HepG2 (cell line): ENCODE results near the gene RELL2. TPM values are rescaled to one million over a fixed set of nuclear protein-coding genes. Genes with fewer than 3 reads are reported as not detected.

Experiments used
- ATAC-seq: fragments of 200-7000 bp; cut with Tn5 transposase; 3 replicates; pipeline ENCODE4 v1.9.1; 2020; ENCODE audit warnings: mild to moderate bottlenecking, moderate library complexity
- BruUV-seq: library from RNA; stranded (reverse); fragments of 400-500 nt; replicated peaks from 2 replicates; lab custom pipeline; 2021; lab: Mats Ljungman, UMichigan
- CTCF ChIA-PET: fragments of 300-600 bp; formaldehyde crosslinking; extraction: SDS; loops from one replicate; lab custom pipeline; 2021; ENCODE audit warnings: low total read pairs, inconsistent platforms, low intra/inter-chr PET ratio; lab: Yijun Ruan, JAX
- POLR2A ChIA-PET: fragments of 350-600 bp; sonication (Branson Sonifier 250); formaldehyde crosslinking; loops from one replicate; lab custom pipeline; 2020; ENCODE audit warnings: antibody characterized with exemption, inconsistent platforms; lab: Yijun Ruan, JAX
- DNase-seq: peaks from one replicate; pipeline ENCODE4 v3.0.0-alpha.2; 2015; ENCODE audit warnings: low spot score
- FAIRE-seq: peaks from 3 replicates; lab custom pipeline; 2011; peaks lifted over from hg19 to GRCh38; lab: Jason Lieb, UNC
- H2AFZ ChIP-seq: one replicate; pipeline ENCODE4 v1.6.1; 2011; ENCODE audit warnings: low read length, inconsistent platforms
- H3K27ac ChIP-seq: fragments of 300-600 bp; 3 replicates; pipeline ENCODE4 v1.8.0; 2011; ENCODE audit warnings: mixed run types, mild to moderate bottlenecking, mixed read lengths, low read length, inconsistent platforms; ENCODE audit not compliant: insufficient read depth; ENCODE audit errors: extremely low read length
- H3K27me3 ChIP-seq, 2 experiments: fragments of 200-600 bp in 1 of 2; 2 replicates in 1 of 2; 3 replicates in 1 of 2; pipeline versions ENCODE4 v1.6.0 to v1.8.0; 2011; ENCODE audit warnings: low read length in 2 of 2, mild to moderate bottlenecking in 2 of 2, moderate library complexity in 2 of 2, inconsistent platforms in 1 of 2; ENCODE audit not compliant: insufficient read depth in 2 of 2, control insufficient read depth in 1 of 2
- H3K36me3 ChIP-seq, 2 experiments: fragments of 200-600 bp in 1 of 2; replicated peaks in 1 of 2; 2 replicates in 1 of 2; 3 replicates in 1 of 2; pipeline versions ENCODE4 v1.5.1 to v1.8.0; 2011; ENCODE audit warnings: low read length in 2 of 2, inconsistent platforms in 1 of 2; ENCODE audit not compliant: insufficient read depth in 2 of 2, control insufficient read depth in 1 of 2
- H3K4me1 ChIP-seq: 2 replicates; pipeline ENCODE4 v1.5.1; 2012; ENCODE audit warnings: low read length, inconsistent platforms; ENCODE audit not compliant: insufficient read depth
- H3K4me2 ChIP-seq: 2 replicates; pipeline ENCODE4 v1.6.0; 2011; ENCODE audit warnings: low read depth, low read length, inconsistent platforms
- H3K4me3 ChIP-seq, 3 experiments: fragments of 200-600 bp in 1 of 3; sonication (generic), shearing (Covaris generic) in 1 of 3; replicated peaks in 1 of 3; 2 replicates each; pipeline ENCODE4 v1.5.1; 2011 to 2016; ENCODE audit warnings: low read length in 3 of 3, inconsistent platforms in 2 of 3, low read depth in 2 of 3, mild to moderate bottlenecking in 2 of 3, control low read depth in 1 of 3, mixed read lengths in 1 of 3; ENCODE audit not compliant: insufficient read depth in 1 of 3
- H3K79me2 ChIP-seq: one replicate; pipeline ENCODE4 v1.6.1; 2011; ENCODE audit warnings: low read length, inconsistent platforms; ENCODE audit not compliant: insufficient read depth
- H3K9ac ChIP-seq: 2 replicates; pipeline ENCODE4 v1.6.0; 2011; ENCODE audit warnings: mild to moderate bottlenecking, low read depth, low read length, inconsistent platforms; ENCODE audit not compliant: insufficient read depth
- H3K9me3 ChIP-seq: 2 replicates; pipeline ENCODE4 v1.5.1; 2012; ENCODE audit warnings: mild to moderate bottlenecking, low read length
- H4K20me1 ChIP-seq: 2 replicates; pipeline ENCODE4 v1.6.0; 2011; ENCODE audit warnings: inconsistent platforms, mild to moderate bottlenecking, low read length, moderate library complexity; ENCODE audit not compliant: insufficient read depth
- CREB1 ChIP-seq, 2 experiments: fragments of 450-650 bp in 1 of 2; IDR thresholded peaks; 2 replicates each; pipeline ENCODE4 v1.6.1; 2016 to 2017; ENCODE audit warnings: control low read depth in 1 of 2, mild to moderate bottlenecking in 1 of 2, missing compliant biosample characterization in 1 of 2, missing genetic modification characterization in 1 of 2
- EHMT2 ChIP-seq: fragments of 200-600 bp; sonication (generic); IDR thresholded peaks from 2 replicates; pipeline ENCODE4 v1.7.0; 2017; ENCODE audit warnings: antibody characterized with exemption, low read depth, low read length, borderline replicate concordance
- GABPA ChIP-seq, 2 experiments: IDR thresholded peaks; 2 replicates each; pipeline ENCODE4 v1.6.1; 2011 to 2016; ENCODE audit warnings: low read depth in 2 of 2, low read length in 1 of 2, missing biosample characterization in 1 of 2, missing genetic modification characterization in 1 of 2
- KDM6A ChIP-seq: IDR thresholded peaks from 2 replicates; pipeline ENCODE4 v1.6.1; 2016; ENCODE audit warnings: low read depth
- MYNN ChIP-seq: sonication (generic); formaldehyde crosslinking; IDR thresholded peaks from 2 replicates; pipeline ENCODE4 v1.4.0; 2020; ENCODE audit warnings: mild to moderate bottlenecking, low read depth, missing genetic modification reagents
- NCOR1 ChIP-seq: fragments of 200-600 bp; sonication (generic); IDR thresholded peaks from 2 replicates; pipeline ENCODE4 v1.7.0; 2017; ENCODE audit warnings: antibody characterized with exemption, low read length, borderline replicate concordance
- PHF20 ChIP-seq: sonication (generic); formaldehyde crosslinking; IDR thresholded peaks from 2 replicates; pipeline ENCODE4 v1.5.0; 2020; ENCODE audit warnings: mild to moderate bottlenecking, missing genetic modification reagents
- ZBTB46 ChIP-seq: sonication (generic); formaldehyde crosslinking; IDR thresholded peaks from 2 replicates; pipeline ENCODE4 v1.4.0; 2020; ENCODE audit warnings: mild to moderate bottlenecking, missing genetic modification reagents, borderline replicate concordance
- ZNF160 ChIP-seq: sonication (generic); formaldehyde crosslinking; IDR thresholded peaks from 2 replicates; pipeline ENCODE4 v1.8.0; 2022; ENCODE audit warnings: mild to moderate bottlenecking, inconsistent platforms, missing genetic modification reagents
- ZNF468 ChIP-seq: sonication (generic); formaldehyde crosslinking; IDR thresholded peaks from 2 replicates; pipeline ENCODE4 v1.8.0; 2022; ENCODE audit warnings: mild to moderate bottlenecking, moderate library complexity, missing genetic modification reagents
- ZNF563 ChIP-seq: sonication (generic); formaldehyde crosslinking; IDR thresholded peaks from 2 replicates; pipeline ENCODE4 v1.8.0; 2022; ENCODE audit warnings: mild to moderate bottlenecking, moderate library complexity, missing genetic modification reagents
- WGBS: methylation state at CpG from one replicate; pipeline ENCODE4 v1.1.6; 2017; ENCODE audit warnings: low lambda C conversion rate; 5-methylcytosine and 5-hydroxymethylcytosine counted together
- in situ Hi-C: cut with HindIII; loops from 2 replicates; pipeline ENCODE4 v1.10.0; 2017; ENCODE audit warnings: low pct_unique_long_range_greater_than_20kb; ENCODE audit not compliant: extremely low pct_ligation_motif_present
- intact Hi-C: fragments of 100-400 bp; cut with micrococcal nuclease; formaldehyde crosslinking; loops from one replicate; pipeline ENCODE4 v1.10.0; 2022; ENCODE audit not compliant: unreplicated experiment
- polyA plus RNA-seq, 8 experiments: library from polyadenylated mRNA; depleted of rRNA in 3 of 8; stranded (reverse) in 7 of 8; unstranded in 1 of 8; fragments of >200 nt; fragmentation: Illumina TruSeq in 4 of 8; extraction: Trizol in 4 of 8; gene quantifications; 2 replicates each; pipeline versions ENCODE4 v1.2.1 to v1.2.3, GENCODE V29; 2011 to 2016; ENCODE audit warnings: low read depth in 4 of 8, missing spikeins in 1 of 8, mixed read lengths in 1 of 8; ENCODE audit not compliant: insufficient read depth in 1 of 8
- total RNA-seq, 5 experiments: library from RNA; depleted of rRNA; stranded (reverse); fragments of >200 nt; fragmentation: Illumina TruSeq; extraction: Trizol; gene quantifications; 2 replicates each; pipeline ENCODE4 v1.2.3, GENCODE V29; 2016; ENCODE audit warnings: low read depth in 1 of 5
- TF ChIP-seq, protein P1 (sequence below): sonication (generic); formaldehyde crosslinking; IDR thresholded peaks from 2 replicates; pipeline ENCODE4 v1.8.1; 2023; ENCODE audit warnings: mild to moderate bottlenecking, missing genetic modification reagents

RELL2 gene
- total and polyA plus RNA-seq, 2 of the 13 experiments (the other 11 are each of a cell fraction or from before 2014, with no cell fraction given) = 6.4 to 8.3 TPM

DNA sequence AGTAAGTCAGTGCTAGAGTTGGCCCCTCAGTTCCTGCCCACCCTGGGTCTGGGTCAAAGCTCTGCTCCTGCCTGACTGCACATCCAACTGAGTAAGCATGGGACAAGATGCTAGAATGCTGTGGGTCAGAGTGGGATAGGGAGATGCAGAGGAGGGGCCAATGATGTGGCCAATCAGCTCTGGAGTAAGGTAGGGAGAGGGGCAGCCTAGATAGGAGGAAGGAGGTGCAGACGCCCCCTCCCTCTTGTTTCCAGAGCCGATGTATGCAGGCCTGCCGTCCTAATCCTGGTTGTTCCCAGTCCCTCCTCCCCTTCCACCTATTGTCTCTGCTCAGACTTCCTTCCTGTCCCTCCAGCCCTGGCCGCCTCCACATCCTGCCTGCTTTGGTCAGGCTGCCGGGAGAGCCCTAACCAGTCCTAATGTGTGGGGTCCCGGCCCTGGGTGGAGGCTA lies 44.0 kb downstream of the RELL2 start:
- peak; percentile 7 for DNase-seq
- in situ Hi-C loops = loop anchor here (25.0 kb wide), 1 partner anchor 457 kb away; no protein-coding TSS in a partner anchor
- Histone ChIP-seq H3K79me2 (no peaks in the 10 kb centered on the region), H3K4me3 (no peak overlapping the region), H3K27me3 (peaks cover 0 to 22% of the 10 kb centered on the region in 2 experiments; a peak in 3 of 5 replicates), H4K20me1 (no peaks in the 10 kb centered on the region), H3K4me2 (peak overlapping the region; percentile 61), H3K4me1 (peaks cover 20% of the 10 kb centered on the region), H3K9ac (no peak overlapping the region), H3K27ac (no peak overlapping the region), H2AFZ (no peak overlapping the region), H3K9me3 (no peaks in the 10 kb centered on the region), H3K36me3 (no peaks in the 10 kb centered on the region)
- ChIA-PET POLR2A (no interaction called here), CTCF (no interaction called here)
- TF ChIP-seq NCOR1 (no peak), ZNF468 (no peak), MYNN (no peak), EHMT2 (no peak), ZNF160 (no peak), ZNF563 (CRISPR knock-in tag) (no peak), PHF20 (CRISPR knock-in tag) (no peak), GABPA (IDR thresholded peaks at IDR 0.05; ENCODE audit: low read depth, low read length) (no peak), GABPA (CRISPR knock-in tag; IDR thresholded peaks at IDR 0.05; ENCODE audit: low read depth) (no peak), ZBTB46 (no peak), KDM6A (CRISPR knock-in tag) (no peak), CREB1 (IDR thresholded peaks at IDR 0.05) (no peak), CREB1 (CRISPR knock-in tag; IDR thresholded peaks at IDR 0.05) (no peak)
- TF ChIP-seq, protein P1, sequence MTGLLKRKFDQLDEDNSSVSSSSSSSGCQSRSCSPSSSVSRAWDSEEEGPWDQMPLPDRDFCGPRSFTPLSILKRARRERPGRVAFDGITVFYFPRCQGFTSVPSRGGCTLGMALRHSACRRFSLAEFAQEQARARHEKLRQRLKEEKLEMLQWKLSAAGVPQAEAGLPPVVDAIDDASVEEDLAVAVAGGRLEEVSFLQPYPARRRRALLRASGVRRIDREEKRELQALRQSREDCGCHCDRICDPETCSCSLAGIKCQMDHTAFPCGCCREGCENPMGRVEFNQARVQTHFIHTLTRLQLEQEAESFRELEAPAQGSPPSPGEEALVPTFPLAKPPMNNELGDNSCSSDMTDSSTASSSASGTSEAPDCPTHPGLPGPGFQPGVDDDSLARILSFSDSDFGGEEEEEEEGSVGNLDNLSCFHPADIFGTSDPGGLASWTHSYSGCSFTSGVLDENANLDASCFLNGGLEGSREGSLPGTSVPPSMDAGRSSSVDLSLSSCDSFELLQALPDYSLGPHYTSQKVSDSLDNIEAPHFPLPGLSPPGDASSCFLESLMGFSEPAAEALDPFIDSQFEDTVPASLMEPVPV (CRISPR knock-in tag) = no peak
- no peak for FAIRE-seq
- intact Hi-C loops = no loop called here
- BruUV-seq = no TSS peak
- 26% methylated on average over 6 of the region's 6 CpGs for WGBS
- peak; percentile 60 for ATAC-seq
